Adipose tissue (tissue), 3 donors: ENCODE results near the gene C4orf51. TPM values are rescaled to one million over a fixed set of nuclear protein-coding genes. Genes with fewer than 3 reads are reported as not detected.

Source experiments
- H3K27ac ChIP-seq: one replicate; pipeline ENCODE4 v1.5.1; 2013; ENCODE audit warnings: low read depth, low read length
- whole genome bisulfite sequencing, 3 donors: extraction: QIAGEN DNeasy Blood & Tissue Kit; methylation state at CpG; one replicate each; pipeline ENCODE4 v1.1.7; 2013; 5-methylcytosine and 5-hydroxymethylcytosine counted together
- polyA plus RNA-seq, 3 donors: library from polyadenylated mRNA; stranded (reverse); fragments of 200-250 nt; gene quantifications; one replicate each; pipeline ENCODE4 v1.2.3, GENCODE V29; 2013
- donor health status: healthy with polysubstance abuse.
- donor health status: Bipolar disorder and iron deficiency.
- donor health status: healthy.

C4orf51 gene
- polyA plus RNA-seq, 3 donors: not detected

- 88 to 100% (median 94%) methylated on average over 2 of the region's 2 CpGs for WGBS, 3 donors
- H3K27ac ChIP-seq: no peak overlapping the region
These were observed 18.6 kb downstream of the C4orf51 start for GRCh38 chr4:145698507-145698906.

GRCh38 chr4:145703850-145704497 lies 24.0 kb downstream of the C4orf51 start:
- H3K27ac ChIP-seq: no peak overlapping the region
- 45 to 81% (median 77%) methylated on average over 4 of the region's 4 CpGs for WGBS, 3 donors

GRCh38 chr4:145709336-145709735 lies 29.4 kb downstream of the C4orf51 start:
- no peak overlapping the region for H3K27ac ChIP-seq

GRCh38 chr4:145709843-145710242 lies 29.9 kb downstream of the C4orf51 start:
- WGBS, 3 donors: 79 to 88% (median 85%) methylated on average over 3 of the region's 3 CpGs
- no peak overlapping the region for H3K27ac ChIP-seq

More at GRCh38 chr4:145709336-145709735, 29.4 kb downstream of the C4orf51 start:
- WGBS, 3 donors: 26 to 74% (median 64%) methylated on average over 1 of the region's 1 CpG

- H3K27ac ChIP-seq: no peak overlapping the region
- 53 to 81% (median 74%) methylated on average over 3 of the region's 3 CpGs for WGBS, 3 donors
These were observed 36.3 kb downstream of the C4orf51 start for GRCh38 chr4:145716200-145716599.

- no peak overlapping the region for H3K27ac ChIP-seq
- 50 to 75% (median 73%) methylated on average over 1 of the region's 1 CpG for WGBS, 3 donors
These were observed 36.8 kb downstream of the C4orf51 start for GRCh38 chr4:145716661-145717200.

GRCh38 chr4:145719752-145720624 lies 40.0 kb downstream of the C4orf51 start:
- 73 to 83% (median 80%) methylated on average over 10 of the region's 10 CpGs for WGBS, 3 donors
- no peak overlapping the region for H3K27ac ChIP-seq

- no peak overlapping the region for H3K27ac ChIP-seq
- WGBS, 3 donors: 83 to 93% (median 87%) methylated on average over 3 of the region's 3 CpGs
These were observed 40.7 kb downstream of the C4orf51 start for GRCh38 chr4:145720656-145721055.

GRCh38 chr4:145722561-145722960 lies 42.6 kb downstream of the C4orf51 start:
- no peak overlapping the region for H3K27ac ChIP-seq
- WGBS, 3 donors: 91 to 94% (median 92%) methylated on average over 1 of the region's 1 CpG

GRCh38 chr4:145723336-145723735 lies 43.4 kb downstream of the C4orf51 start:
- no peak overlapping the region for H3K27ac ChIP-seq
- WGBS, 3 donors: 70 to 91% (median 89%) methylated on average over 2 of the region's 2 CpGs

GRCh38 chr4:145730026-145730425 lies 50.1 kb downstream of the C4orf51 start:
- 74 to 86% (median 79%) methylated on average over 5 of the region's 5 CpGs for WGBS, 3 donors
- no peak overlapping the region for H3K27ac ChIP-seq

GRCh38 chr4:145731028-145731427 lies 51.1 kb downstream of the C4orf51 start:
- WGBS, 3 donors: 23 to 70% (median 57%) methylated on average over 1 of the region's 1 CpG
- H3K27ac ChIP-seq: no peak overlapping the region

- 34 to 59% (median 55%) methylated on average over 14 of the region's 14 CpGs for WGBS, 3 donors
These were observed 52.3 kb downstream of the C4orf51 start for GRCh38 chr4:145732001-145732815.

GRCh38 chr4:145732895-145733880 lies 53.2 kb downstream of the C4orf51 start:
- H3K27ac ChIP-seq: peak overlapping the region; percentile 90
- WGBS, 3 donors: 1 to 2% (median 1%) methylated on average over 41 to 81 of the region's 81 CpGs

More at GRCh38 chr4:145732001-145732815, 52.3 kb downstream of the C4orf51 start:
- no peak overlapping the region for H3K27ac ChIP-seq

GRCh38 chr4:145734031-145734430 lies 54.1 kb downstream of the C4orf51 start:
- 74 to 77% (median 74%) methylated on average over 7 of the region's 7 CpGs for WGBS, 3 donors
- H3K27ac ChIP-seq: no peak overlapping the region

GRCh38 chr4:145734576-145735346 lies 54.8 kb downstream of the C4orf51 start:
- H3K27ac ChIP-seq: no peak overlapping the region
- WGBS, 3 donors: 45 to 66% (median 65%) methylated on average over 14 of the region's 14 CpGs

GRCh38 chr4:145735347-145735675 lies 55.4 kb downstream of the C4orf51 start:
- WGBS, 3 donors: 62 to 86% (median 80%) methylated on average over 2 of the region's 2 CpGs
- H3K27ac ChIP-seq: no peak overlapping the region
